Activated CD4-positive, alpha-beta T cell treated with anti-CD3 and anti-CD28 coated beads, Interleukin-2, amount 50 U/mL, for 1 hour (primary cell): ENCODE data around the gene RIMOC1.
A peak's percentile ranks its signal among the peaks of the same experiment; 100 is the strongest.

Experiments
- DNase-seq: peaks from one replicate; pipeline ENCODE4 v3.0.0-alpha.2; 2020

RIMOC1 gene, protein sequence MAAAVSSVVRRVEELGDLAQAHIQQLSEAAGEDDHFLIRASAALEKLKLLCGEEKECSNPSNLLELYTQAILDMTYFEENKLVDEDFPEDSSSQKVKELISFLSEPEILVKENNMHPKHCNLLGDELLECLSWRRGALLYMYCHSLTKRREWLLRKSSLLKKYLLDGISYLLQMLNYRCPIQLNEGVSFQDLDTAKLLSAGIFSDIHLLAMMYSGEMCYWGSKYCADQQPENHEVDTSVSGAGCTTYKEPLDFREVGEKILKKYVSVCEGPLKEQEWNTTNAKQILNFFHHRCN

DNA sequence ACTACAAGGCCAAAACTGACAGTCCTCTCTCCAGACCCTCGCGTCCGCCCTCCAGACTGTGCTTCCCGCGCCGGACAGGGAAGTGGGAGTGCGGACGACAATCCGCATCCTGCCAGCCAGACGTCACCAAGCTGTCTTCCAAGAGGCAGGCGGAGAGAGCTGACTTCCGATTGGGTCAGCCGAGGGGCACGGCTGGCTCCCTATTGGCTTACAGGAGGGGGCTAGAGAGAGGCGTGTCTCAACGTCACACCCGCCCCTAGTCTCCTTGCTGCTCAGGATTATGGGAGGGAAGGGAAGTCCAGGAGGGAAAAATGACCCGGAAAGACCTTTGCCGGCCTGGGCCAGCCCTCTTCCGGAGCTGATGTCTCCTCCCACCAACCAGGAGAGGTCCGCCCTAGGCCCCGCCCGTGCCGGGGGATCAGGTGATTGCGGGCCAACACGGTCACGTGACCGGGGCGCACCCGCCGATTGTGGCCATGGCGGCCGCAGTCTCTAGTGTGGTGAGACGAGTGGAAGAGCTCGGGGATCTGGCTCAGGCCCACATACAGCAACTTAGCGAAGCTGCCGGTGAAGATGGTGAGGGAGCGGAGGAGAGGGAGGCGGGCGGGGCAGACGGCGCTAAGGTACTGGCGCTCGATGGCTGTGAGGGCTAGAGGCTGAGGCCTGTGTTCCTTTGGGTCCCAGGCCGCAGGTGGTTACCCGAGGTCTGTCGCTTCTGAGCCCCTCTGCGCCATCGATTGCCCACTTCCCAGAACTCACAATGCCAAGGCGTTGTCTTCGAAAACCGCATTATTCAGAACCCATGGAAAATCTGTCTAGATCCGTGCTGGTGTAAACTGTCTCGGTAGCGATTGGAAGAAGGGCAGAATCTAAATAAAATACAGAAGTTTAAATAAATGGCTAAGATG, at the start of gene RIMOC1:
RIMOC1 (plus strand) TSS at position 453 of the 908 bp plus-strand sequence; CDS start at position 477, 24 bp downstream.
- DNase-seq = peak; percentile 96

DNA sequence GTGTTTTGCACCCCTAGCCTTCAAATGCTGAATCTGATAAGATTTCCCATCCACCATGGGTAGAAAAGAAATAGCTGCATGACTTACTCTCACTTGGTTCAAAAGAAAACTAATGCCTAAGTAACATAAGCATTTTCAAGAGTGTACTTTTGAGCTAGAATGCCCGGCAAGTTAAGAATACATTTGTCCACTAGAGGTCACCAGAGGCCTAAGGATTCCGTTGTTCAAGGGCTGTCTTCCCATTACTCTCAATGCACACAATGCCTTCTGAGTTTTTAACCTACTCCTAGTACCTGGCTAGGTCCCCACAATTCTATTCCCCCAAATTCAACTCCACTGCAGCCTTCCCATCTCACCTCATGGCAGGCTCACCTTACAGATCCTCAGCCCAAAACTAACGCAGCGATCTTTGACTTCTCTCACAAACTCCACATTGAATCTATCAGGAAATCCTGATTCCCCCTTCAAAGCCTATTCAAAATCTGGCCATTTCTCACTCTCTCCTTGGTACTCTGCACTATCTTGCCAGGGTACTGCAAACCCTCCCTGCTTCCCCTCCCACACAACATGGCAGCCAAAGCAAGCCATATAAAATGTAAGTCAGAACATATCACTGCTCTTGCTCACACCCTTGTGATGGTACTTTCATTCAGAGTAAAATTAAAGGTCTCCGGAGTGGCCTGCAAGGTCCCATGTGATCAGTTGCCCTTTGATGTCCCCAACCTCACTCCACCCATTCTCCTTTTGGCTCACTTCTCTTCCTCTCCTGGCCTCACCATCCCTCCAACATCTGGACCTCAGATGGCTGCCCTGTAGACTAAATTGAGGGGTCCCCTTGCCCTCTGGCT, 47.3 kb upstream of the RIMOC1 start:
- peak; percentile 36 for DNase-seq

- no peak for DNase-seq
These were observed 46.2 kb upstream of the RIMOC1 start for GRCh38 chr5:41857989-41858388.

DNA sequence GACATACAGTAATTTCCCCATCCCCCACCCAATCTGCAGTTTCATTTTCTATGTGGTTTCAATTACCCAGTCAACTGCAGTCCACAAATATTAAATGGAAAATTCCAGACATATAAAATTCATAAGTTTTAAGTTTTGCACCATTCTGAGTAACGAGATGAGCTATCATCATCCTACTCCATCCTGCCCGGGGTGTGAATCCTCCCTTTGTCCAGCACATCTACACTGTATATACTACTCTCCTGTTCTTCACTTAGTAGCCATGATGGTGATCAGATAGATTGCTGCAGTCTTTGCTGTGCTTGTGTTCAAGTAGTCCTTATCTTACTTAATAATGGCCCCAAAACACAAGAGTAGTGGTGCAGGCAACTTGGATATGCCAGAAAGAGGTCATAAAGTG, 45.3 kb upstream of the RIMOC1 start:
- no peak for DNase-seq

GRCh38 chr5:41863871-41864486, 40.2 kb upstream of the RIMOC1 start:
- no peak for DNase-seq

GRCh38 chr5:41869151-41869723, 34.9 kb upstream of the RIMOC1 start:
- DNase-seq = no peak

DNA sequence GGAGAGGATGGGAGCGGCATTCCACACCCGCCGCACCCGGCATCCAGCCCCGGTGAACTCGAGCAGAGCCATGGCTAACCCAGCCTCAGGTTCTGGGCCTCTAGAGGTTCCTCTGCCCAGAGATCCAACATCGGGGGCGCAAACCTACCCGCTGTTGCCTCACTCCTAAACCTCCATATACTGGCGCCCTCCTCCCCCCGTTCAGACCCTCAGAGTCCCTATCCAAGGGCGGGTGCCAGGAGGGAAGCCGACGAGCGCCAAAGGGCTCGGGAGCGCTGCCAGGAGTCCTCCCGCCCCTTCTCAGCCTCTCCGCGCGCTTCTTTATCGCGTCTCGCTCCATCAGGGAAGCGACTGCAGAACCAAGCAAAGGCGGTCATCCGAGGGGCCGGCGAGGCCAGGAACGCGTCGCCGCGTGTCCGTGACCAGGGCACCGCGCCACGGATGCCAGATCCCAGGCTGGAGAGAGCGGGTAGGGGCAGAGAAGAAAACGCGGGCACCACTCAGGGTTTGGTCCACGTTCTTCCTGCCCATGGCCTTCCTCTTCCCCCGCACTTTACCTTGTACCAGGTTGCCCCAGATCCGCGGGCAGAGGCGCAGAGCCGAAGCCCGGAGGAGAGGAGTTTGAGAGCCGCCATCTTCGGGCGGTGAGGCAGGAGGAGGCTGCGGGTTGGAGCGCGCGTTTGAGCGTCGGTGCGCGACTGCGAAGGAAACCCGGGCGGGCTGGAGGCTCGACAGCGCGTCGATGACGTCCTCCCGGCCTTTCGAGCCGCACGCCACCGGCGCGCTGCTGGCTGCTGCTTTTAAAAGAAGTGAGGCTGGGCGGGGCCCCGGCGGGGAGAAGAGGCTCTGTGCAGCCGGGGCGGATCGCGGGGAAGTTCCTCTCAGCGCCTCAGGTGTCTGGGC, 34.2 kb upstream of the RIMOC1 start, which contains the start of gene OXCT1:
OXCT1 (minus strand) TSS at position 702 of the 903 bp plus-strand sequence; CDS start at position 635, 67 bp downstream.
- peak; percentile 95 for DNase-seq

DNA sequence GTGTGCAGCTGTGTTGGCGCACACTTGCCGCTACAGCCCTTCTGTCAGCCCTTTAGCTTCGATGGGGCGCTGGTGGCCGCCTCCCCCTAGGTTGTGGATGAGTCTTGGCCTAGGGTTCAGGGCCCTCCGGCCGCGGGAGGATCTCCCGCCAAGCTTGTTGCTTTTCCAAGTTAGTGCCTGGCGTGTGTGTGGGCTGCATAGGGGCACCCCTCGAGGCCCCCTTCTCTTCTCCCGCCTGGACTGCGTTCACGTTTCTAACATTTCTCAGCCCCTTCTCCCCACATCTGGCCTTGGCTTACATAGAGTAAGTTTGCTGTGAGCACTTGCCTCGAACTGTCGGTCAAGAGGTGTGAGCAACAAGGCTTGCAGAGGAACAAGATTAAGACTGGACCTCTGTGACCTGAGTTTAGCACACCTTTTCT, 33.5 kb upstream of the RIMOC1 start:
- DNase-seq = no peak

DNA sequence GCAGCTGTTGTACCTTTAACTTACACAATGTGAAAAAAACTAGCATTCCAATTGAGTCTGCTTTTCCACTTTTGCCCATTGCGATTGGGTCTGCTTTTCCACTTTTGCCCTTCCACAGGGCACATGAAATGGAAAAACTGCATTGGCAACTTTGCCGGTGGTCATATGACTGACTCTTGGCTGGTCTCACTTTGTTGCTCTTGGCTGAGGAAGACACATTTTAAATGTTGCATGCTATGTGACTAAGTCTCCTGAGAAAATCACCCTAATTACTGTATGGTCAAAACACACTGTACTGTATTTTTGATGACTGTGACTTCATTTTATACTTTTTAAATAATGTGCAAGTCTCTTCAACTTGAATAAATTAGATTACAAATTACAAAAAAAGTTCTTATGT, 32.3 kb upstream of the RIMOC1 start:
- no peak for DNase-seq

DNA sequence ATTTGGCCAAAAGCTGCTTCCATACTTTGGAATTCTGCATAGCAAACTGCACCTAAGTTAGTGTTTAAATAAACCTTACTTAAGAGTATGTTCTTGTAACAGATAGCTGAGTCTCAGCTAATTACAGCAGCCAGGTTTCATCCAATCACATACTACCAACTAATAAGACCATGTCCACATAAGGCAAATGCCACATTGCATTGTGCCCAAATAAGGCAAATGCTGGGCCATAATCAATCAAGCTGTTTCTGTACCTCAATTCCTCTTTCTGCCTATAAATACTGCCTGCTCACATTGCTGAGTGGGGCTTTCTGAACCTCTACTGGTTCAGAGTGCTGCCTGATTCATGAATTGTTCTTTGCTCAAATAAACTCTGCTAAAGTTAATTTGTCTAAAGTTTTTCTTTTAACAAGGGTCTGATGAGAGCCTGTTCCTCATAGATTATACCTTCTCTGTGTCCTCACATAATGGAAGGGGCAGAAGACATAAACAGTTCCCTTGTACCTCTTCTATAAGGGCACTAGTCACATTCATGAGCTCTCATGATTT, 29.6 kb upstream of the RIMOC1 start:
- DNase-seq = no peak

- no peak for DNase-seq
These were observed 29.0 kb upstream of the RIMOC1 start for GRCh38 chr5:41875121-41875520.

GRCh38 chr5:41876678-41877077, 27.5 kb upstream of the RIMOC1 start:
- no peak for DNase-seq

DNA sequence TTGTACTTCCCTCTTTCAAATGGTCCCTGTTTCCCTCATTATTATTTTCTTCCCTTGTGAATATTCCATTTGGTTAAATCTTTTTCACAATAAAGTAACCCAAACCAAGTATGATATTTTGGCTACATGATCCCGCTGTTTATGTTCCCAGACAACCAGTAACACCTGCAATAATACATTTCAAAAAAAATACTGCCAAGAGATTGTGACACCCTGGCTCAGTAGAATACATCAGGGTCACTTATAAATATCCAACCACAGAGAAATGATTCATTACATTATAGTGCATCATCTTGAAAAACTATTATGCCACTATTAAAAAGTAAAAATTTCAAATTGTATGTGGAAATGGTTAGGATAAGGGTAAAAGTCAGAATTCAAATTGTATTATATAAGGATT, 26.7 kb upstream of the RIMOC1 start:
- DNase-seq = no peak

- DNase-seq = no peak
These were observed 26.0 kb upstream of the RIMOC1 start for GRCh38 chr5:41878173-41878572.

DNA sequence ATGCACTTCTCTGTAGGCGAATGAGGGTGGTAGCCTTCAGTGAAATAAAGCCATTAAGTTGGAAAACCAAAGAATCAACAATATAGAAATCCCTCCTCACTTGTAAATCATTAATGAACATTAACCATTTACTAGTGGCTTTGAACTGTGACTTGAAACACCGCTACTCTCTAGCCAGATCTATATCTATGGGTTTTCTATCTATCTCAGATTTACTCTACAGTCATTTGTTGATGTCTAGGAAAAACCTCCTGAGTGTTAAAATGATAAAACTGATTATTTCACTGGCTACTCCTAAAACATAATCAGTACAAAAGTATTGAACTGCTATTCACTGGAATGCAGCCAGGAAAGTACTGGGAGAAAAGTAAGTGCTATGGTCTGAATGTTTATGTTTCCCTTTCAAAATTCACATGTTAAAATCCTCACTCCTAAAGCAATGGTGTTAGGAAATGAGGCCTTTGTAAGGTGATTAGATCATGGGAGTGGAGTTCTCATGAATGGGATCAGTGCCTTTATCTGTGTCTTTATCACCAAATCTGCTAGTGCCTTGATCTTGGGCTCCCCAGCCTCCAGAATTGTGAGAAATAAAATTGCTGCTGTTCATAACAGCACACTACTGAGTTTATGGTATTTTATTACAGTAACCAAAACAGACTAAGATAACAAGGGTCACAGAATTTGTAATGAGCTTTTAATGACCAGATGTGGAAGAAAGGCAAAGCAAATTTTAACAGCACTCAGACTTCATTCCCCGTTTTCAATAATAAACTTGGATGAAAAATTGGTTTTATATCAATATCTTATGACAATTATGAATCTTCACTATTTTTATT, 25.3 kb upstream of the RIMOC1 start:
- no peak for DNase-seq

DNA sequence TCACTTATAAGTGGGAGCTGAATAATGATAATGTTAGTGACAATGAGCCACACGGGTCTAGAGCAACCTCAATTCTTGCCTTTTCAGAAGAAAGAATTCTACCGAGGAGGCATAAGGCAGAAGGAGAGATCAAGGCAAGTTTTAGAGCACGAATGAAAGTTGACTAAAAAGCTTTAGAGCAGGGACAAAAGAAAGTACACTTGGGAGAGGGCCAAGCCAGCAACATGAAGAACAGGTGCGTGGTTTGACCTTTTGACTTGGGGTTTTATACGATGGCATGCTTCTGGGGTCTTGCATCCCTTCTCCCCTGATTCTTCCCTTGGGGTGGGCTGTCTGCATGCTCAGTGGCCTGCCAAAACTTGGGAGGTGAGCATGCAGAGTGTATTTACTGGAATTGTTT, 21.4 kb upstream of the RIMOC1 start:
- no peak for DNase-seq

- DNase-seq = no peak
These were observed 20.9 kb upstream of the RIMOC1 start for GRCh38 chr5:41883243-41883642.

DNA sequence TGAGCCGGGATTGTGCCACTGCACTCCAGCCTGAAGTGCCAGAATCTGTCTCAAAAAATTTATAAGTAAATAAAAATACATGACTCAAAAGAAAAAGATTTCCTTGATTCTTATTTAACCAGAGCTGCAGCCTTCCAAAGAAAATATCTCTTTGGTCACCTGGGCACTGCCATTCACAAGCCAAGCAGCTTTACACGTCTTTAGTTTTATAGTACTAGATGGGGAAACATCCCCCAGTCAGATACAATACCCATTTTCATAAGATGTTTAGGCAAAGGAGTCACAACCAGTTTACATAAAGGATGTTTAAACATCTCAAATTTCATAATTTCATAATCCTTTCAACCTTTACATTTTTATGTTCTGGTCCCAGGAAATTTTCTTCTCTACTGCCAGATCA, 20.2 kb upstream of the RIMOC1 start:
- DNase-seq = no peak

- no peak for DNase-seq
These were observed 18.9 kb upstream of the RIMOC1 start for GRCh38 chr5:41885286-41885685.
